Measurements from ENCODE around the gene NACC2.

The NACC2 gene

DNA sequence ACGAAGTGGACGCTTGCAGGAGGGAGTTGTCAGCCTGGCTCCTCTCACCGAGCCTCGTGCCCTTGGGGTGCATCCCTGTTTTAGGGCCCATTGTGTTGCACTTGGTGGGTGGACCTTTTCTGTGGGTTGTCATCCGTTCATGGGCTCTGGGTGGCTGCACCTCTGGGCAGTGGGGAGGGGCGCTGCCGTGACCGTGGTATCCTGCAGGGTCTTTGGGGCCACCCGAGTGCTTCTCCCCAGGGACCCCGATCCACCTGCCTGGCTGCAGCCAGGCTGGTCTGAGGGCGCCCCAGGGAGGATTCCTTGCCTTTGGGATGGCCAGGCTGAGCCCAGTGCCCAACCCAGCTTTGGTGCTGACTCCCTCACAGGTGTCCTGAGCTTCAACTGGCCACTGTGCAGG, 92.9 kb downstream of the NACC2 start:
- DNase-seq (ENCODE audit: extremely low read depth, low read depth): no peak
- TF ChIP-seq, protein P1, sequence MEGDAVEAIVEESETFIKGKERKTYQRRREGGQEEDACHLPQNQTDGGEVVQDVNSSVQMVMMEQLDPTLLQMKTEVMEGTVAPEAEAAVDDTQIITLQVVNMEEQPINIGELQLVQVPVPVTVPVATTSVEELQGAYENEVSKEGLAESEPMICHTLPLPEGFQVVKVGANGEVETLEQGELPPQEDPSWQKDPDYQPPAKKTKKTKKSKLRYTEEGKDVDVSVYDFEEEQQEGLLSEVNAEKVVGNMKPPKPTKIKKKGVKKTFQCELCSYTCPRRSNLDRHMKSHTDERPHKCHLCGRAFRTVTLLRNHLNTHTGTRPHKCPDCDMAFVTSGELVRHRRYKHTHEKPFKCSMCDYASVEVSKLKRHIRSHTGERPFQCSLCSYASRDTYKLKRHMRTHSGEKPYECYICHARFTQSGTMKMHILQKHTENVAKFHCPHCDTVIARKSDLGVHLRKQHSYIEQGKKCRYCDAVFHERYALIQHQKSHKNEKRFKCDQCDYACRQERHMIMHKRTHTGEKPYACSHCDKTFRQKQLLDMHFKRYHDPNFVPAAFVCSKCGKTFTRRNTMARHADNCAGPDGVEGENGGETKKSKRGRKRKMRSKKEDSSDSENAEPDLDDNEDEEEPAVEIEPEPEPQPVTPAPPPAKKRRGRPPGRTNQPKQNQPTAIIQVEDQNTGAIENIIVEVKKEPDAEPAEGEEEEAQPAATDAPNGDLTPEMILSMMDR (IDR thresholded peaks at IDR 0.05; ENCODE audit: low read depth, low read length): no peak

DNA sequence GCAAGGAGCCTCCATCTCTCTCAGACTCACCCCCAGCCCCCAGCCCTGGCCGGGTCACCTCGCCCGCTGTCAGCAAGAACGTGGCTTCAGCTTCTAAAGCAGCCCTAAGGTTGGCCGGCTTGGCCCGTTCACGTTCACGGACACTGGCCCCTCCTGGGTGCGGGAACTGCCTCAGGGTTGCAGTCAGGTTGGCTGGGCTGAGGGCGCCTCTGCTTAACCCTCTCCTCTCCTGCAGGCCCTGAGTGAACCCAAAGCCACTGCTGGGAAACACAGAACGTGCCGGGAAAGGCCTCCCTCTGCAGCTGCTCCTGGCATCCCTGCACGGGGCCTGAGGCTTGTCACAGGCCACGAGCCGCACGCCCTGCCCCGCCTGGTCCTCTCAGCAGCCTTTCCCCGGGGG, 93.9 kb downstream of the NACC2 start:
- TF ChIP-seq, protein P1 (IDR thresholded peaks at IDR 0.05; ENCODE audit: low read depth, low read length): no peak
- DNase-seq (ENCODE audit: extremely low read depth, low read depth): no peak

DNA sequence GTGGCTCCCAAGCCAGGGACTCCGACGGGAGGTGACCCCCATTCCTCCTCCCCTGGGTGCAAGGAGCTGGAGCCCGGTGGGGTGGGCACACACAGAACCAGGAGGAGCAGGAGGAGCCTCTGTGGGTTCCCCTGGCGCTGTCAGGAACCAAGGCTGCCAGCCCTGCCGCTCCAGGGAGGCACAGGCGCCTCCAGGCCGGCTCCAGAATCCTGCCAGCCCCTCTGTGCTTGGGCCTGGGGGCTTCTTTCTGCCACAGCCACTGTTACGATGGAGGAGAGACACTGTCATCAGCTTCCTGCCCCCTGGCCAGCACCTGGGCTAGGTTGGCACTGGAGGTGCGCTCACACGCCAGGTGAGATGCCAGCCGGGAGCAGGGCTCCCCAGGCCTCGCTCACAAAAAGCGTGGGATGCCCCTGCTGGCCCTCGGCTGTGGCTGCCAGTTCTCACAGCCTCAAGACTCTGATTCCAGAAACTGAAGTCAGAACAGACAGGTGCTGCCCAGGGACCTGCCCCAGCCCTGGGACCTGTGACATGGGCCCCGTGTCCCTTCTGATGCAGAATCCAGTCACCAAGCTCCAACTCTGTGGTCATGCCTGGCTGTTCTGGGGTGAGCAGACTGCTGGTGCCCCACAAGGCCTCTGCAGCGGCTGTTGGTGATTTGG, 96.5 kb downstream of the NACC2 start:
- TF ChIP-seq, protein P1 (IDR thresholded peaks at IDR 0.05; ENCODE audit: low read depth, low read length): no peak
- no peak for DNase-seq (ENCODE audit: extremely low read depth, low read depth)

DNA sequence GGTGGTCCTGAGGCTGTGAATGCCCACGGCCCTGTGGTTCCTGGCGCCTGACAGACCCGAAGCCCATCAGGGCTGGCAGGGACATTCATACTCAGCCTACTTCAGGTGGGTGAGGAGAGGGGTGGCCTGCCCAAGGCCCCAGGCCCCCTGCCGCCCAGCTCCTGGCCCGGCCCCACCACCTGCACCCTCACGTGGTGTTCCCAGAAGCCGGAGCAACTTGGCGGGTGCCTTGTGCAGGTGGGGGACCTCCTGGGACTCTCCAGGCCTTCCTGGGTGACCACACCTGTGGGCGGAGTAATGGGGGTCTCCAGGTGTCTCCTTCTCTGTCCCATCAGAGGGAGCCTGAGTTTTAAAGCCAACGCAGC, 97.1 kb downstream of the NACC2 start:
- no peak for DNase-seq (ENCODE audit: extremely low read depth, low read depth)
- TF ChIP-seq, protein P1 (IDR thresholded peaks at IDR 0.05; ENCODE audit: low read depth, low read length): no peak

DNA sequence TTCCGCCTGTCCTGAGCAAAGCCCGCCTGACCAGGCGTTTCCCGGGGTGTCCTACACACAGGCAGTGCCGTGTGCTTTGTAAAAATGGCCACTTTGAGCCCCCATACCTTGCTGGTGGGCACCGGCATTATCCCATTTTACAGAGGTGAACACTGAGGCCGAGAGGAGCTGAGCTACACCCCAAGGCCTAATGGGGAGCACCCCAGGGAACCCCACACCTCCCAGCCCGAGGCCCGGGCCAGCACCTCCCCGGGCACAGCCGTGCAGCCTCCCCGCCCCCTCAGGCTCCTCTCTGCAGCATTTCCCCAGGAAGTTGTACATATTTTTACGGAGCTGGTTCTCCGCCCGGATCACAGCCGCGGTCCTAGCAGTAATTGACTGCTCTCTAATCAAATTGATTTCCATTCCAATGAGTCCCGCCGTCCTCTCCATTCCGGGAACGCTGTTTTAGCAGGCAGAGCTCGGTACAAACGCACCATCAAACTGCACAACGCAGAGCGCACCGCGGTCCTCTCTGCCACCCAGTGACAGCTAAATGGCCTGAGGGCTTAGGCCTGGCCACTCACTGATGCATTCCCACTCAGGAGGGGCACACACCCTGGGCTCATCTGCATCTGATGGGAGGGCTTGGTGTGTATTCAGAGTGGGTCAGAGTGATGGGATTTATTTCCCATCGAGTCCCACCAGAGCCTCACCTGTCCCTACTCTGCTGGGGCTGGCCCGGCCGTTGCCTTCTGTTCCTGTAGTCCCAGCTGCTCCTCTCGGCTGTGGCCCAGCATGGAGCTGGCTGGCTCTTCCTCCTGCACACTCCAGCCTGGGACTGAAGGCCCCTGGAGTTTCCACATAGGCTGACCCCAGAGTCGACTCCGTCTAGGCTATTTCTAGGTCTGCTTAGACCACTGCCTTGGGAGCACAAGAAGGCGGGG, 97.7 kb downstream of the NACC2 start:
- TF ChIP-seq, protein P1 (IDR thresholded peaks at IDR 0.05; ENCODE audit: low read depth, low read length): no peak
- DNase-seq (ENCODE audit: extremely low read depth, low read depth): no peak

DNA sequence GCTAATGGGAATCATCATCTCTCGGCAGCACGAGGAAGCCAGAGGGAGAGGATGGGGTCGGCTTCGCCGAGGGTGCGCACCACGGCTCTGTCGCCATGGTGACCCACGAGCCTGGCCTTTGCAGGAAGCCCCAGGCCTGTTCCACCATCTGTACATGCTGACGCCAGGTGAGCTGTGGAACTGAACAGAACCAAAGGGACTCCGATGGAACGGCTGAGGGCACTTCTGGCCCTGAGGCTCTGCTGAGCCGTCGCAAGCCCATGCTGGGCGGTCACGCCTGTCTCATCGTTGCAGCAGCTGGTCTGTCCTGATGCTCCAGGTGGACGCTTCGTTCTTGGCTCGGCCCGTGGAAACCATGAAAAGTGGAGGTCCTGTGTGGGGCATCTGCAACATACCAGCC, 99.3 kb downstream of the NACC2 start:
- TF ChIP-seq, protein P1 (IDR thresholded peaks at IDR 0.05; ENCODE audit: low read depth, low read length): no peak
- DNase-seq (ENCODE audit: extremely low read depth, low read depth): no peak
